GM18951 (cell line): ENCODE data around the gene GCDH.

Experiments used
- POLR2A ChIP-seq: IDR thresholded peaks from 4 replicates; pipeline ENCODE4 v1.6.1; 2011; ENCODE audit warnings: mild to moderate bottlenecking; ENCODE audit not compliant: insufficient read length, insufficient read depth; ENCODE audit errors: extremely low read depth
- in situ Hi-C: fragments of 300-500 bp; cut with MboI; formaldehyde crosslinking; loops from one replicate; pipeline ENCODE4 v1.12.0; 2022; ENCODE audit warnings: low sequenced_read_pairs, mixed read lengths, inconsistent platforms; ENCODE audit not compliant: unreplicated experiment

The GCDH gene

GRCh38 chr19:12945479-12946091 is 54.6 kb downstream of the GCDH start, which contains the start of gene RAD23A:
Gene RAD23A (plus strand): TSS chr19:12945862. CDS start chr19:12945949, 87 bp downstream.
- peak; percentile 94 for TF ChIP-seq POLR2A
- in situ Hi-C loops: no loop called here

GRCh38 chr19:12946092-12946721 is 55.2 kb downstream of the GCDH start:
- in situ Hi-C loops: no loop called here
- TF ChIP-seq POLR2A: no peak

GRCh38 chr19:12946731-12947496 is 56.0 kb downstream of the GCDH start:
- TF ChIP-seq POLR2A: no peak
- in situ Hi-C loops: no loop called here

GRCh38 chr19:12947702-12948611 is 57.0 kb downstream of the GCDH start:
- in situ Hi-C loops: no loop called here
- no peak for TF ChIP-seq POLR2A

- in situ Hi-C loops: no loop called here
- no peak for TF ChIP-seq POLR2A
These were observed 57.8 kb downstream of the GCDH start for GRCh38 chr19:12948612-12949362.
